ENCODE results near the gene MAPK8IP1. TPM values are rescaled to one million over a fixed set of nuclear protein-coding genes. Genes with fewer than 3 reads are reported as not detected.

MAPK8IP1 gene
- total RNA-seq, 4 donors from 2014 or later: 7.5 to 20.6 (median 16.1) TPM

DNA sequence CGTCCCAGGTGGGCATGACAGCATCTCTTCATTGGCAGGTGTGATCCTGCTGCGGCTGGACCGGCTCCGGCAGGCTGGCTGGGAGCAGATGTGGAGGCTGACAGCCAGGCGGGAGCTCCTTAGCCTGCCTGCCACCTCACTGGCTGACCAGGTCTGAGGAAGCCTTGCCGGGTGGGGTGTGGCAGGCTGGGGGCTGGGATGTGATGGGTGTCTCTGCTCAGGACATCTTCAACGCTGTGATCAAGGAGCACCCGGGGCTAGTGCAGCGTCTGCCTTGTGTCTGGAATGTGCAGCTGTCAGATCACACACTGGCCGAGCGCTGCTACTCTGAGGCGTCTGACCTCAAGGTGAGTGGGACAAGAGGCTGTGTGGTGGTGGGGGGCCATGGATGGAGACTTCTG lies 40.5 kb downstream of the MAPK8IP1 start:
- H3K27ac ChIP-seq (replicated peaks in 1 of 4): no peak overlapping the region
- H3K27me3 ChIP-seq: peaks cover 0 to 60% (median 17%) of the 10 kb centered on the region in 4 donors
- peaks cover 15 to 27% (median 17%) of the 10 kb centered on the region in 4 donors for H3K4me1 ChIP-seq
- intact Hi-C loops (cut with DNase I): no loop called here
- DNase-seq (ENCODE audit: extremely low spot score): no peak
- TF ChIP-seq POLR2AphosphoS5 (IDR thresholded peaks at IDR 0.05): no peak
- TF ChIP-seq, protein P1, sequence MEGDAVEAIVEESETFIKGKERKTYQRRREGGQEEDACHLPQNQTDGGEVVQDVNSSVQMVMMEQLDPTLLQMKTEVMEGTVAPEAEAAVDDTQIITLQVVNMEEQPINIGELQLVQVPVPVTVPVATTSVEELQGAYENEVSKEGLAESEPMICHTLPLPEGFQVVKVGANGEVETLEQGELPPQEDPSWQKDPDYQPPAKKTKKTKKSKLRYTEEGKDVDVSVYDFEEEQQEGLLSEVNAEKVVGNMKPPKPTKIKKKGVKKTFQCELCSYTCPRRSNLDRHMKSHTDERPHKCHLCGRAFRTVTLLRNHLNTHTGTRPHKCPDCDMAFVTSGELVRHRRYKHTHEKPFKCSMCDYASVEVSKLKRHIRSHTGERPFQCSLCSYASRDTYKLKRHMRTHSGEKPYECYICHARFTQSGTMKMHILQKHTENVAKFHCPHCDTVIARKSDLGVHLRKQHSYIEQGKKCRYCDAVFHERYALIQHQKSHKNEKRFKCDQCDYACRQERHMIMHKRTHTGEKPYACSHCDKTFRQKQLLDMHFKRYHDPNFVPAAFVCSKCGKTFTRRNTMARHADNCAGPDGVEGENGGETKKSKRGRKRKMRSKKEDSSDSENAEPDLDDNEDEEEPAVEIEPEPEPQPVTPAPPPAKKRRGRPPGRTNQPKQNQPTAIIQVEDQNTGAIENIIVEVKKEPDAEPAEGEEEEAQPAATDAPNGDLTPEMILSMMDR (IDR thresholded peaks at IDR 0.05): no peak
- TF ChIP-seq EP300 (IDR thresholded peaks at IDR 0.05): no peak
- no peak for TF ChIP-seq POLR2A (IDR thresholded peaks at IDR 0.05; ENCODE audit: low read depth)
- H3K36me3 ChIP-seq: peaks cover 0 to 14% (median 0%) of the 10 kb centered on the region in 4 donors
- 49% methylated on average over 2 of the region's 12 CpGs for WGBS
- no peak overlapping the region for H3K4me3 ChIP-seq
- no peaks in the 10 kb centered on the region for H3K9me3 ChIP-seq

DNA sequence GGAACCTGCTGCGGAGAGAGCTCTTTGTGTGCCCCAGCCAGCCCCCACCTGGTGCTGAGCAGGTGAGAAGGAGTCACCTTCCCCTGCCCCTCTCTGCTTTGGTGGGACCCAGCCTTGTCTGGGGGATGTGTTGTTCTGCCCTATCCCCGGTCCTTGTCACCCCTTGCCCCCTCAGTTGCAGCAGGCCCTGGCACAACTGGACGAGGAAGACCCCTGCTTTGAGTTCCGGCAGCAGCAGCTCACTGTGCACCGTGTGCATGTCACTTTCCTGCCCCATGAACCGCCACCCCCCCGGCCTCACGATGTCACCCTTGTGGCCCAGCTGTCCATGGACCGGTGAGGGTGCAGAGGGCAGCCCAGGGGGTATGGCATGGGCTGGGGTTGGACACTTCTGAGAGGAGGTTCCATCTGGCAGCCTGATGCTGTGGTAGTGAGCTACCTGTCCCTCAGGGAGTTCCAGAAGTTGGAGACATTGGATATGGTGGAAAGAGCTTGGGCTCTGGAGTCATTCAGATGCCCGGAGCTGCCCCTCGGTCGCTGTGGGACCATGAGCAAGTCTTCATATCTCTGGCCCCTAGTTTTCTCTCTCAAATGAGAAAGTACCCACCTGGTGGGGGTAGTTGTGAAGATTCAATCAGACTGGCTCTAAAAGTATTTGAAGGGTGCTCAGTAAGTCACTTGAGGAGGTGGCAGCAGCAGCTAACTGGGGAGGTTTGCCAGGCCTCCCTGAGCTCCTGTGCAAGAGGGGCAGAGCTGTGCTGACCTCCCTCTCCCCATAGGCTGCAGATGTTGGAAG lies 41.3 kb downstream of the MAPK8IP1 start:
- Histone ChIP-seq H3K4me3 (no peak overlapping the region), H3K9me3 (no peaks in the 10 kb centered on the region), H3K36me3 (peaks cover 0 to 21% (median 4%) of the 10 kb centered on the region in 4 donors), H3K27ac (replicated peaks in 1 of 4) (no peak overlapping the region), H3K27me3 (peaks cover 0 to 53% (median 16%) of the 10 kb centered on the region in 4 donors), H3K4me1 (peaks cover 15 to 24% (median 17%) of the 10 kb centered on the region in 4 donors)
- intact Hi-C loops (cut with DNase I): no loop called here
- no peak for TF ChIP-seq POLR2A (IDR thresholded peaks at IDR 0.05; ENCODE audit: low read depth)
- TF ChIP-seq POLR2AphosphoS5 (IDR thresholded peaks at IDR 0.05): no peak
- TF ChIP-seq, protein P1 (IDR thresholded peaks at IDR 0.05): no peak
- TF ChIP-seq EP300 (IDR thresholded peaks at IDR 0.05): no peak
- no peak for DNase-seq (ENCODE audit: extremely low spot score)
- WGBS: 93% methylated on average over 11 of the region's 12 CpGs

DNA sequence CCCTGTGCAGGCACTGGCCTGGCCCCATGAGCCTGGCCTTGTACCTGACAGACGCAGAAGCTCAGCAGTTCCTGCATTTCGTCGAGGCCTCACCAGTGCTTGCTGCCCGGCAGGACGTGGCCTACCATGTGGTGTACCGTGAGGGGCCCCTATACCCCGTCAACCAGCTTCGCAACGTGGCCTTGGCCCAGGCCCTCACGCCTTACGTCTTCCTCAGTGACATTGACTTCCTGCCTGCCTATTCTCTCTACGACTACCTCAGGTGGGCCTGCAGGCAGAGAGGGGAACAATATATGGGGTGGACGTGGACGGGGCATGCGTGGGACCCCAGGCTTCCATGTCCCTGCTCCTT lies 41.9 kb downstream of the MAPK8IP1 start:
- Histone ChIP-seq H3K9me3 (no peaks in the 10 kb centered on the region), H3K4me1 (peaks cover 11 to 19% (median 11%) of the 10 kb centered on the region in 4 donors), H3K27ac (replicated peaks in 1 of 4) (no peak overlapping the region), H3K4me3 (no peak overlapping the region), H3K27me3 (peaks cover 0 to 47% (median 12%) of the 10 kb centered on the region in 4 donors), H3K36me3 (peaks cover 0 to 27% (median 10%) of the 10 kb centered on the region in 4 donors)
- WGBS: 75% methylated on average over 12 of the region's 15 CpGs
- TF ChIP-seq EP300 (IDR thresholded peaks at IDR 0.05) (no peak), POLR2AphosphoS5 (IDR thresholded peaks at IDR 0.05) (no peak), POLR2A (IDR thresholded peaks at IDR 0.05; ENCODE audit: low read depth) (no peak)
- TF ChIP-seq, protein P1 (IDR thresholded peaks at IDR 0.05): no peak
- intact Hi-C loops (cut with DNase I): no loop called here
- DNase-seq (ENCODE audit: extremely low spot score): no peak

DNA sequence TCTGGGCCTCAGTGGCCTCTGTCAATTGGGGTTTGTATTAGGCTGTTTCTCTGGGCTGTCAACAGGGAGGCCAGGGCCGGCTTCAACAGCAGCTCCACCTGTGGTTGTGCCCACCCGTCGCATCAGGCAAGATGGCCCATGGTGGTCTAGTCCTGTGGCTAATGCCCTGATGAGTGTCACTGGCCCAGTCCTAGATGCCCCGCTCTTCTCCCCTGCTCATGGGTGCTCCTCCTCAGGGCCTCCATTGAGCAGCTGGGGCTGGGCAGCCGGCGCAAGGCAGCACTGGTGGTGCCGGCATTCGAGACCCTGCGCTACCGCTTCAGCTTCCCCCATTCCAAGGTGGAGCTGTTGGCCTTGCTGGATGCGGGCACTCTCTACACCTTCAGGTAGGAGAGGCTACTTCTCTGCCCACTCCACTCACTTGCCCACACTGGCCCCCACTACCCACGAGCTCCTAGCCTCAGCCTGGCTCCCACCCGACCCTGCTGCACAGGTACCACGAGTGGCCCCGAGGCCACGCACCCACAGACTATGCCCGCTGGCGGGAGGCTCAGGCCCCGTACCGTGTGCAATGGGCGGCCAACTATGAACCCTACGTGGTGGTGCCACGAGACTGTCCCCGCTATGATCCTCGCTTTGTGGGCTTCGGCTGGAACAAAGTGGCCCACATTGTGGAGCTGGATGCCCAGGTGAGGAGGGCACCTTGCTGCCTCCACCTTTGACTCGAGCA lies 42.4 kb downstream of the MAPK8IP1 start:
- Histone ChIP-seq H3K36me3 (peaks cover under 1 to 32% (median 13%) of the 10 kb centered on the region in 4 donors), H3K4me1 (peaks cover 6 to 13% (median 6%) of the 10 kb centered on the region in 4 donors), H3K27me3 (peaks cover 0 to 41% (median 7%) of the 10 kb centered on the region in 4 donors), H3K4me3 (no peak overlapping the region), H3K27ac (replicated peaks in 1 of 4) (no peak overlapping the region), H3K9me3 (no peaks in the 10 kb centered on the region)
- WGBS: 93% methylated on average over 20 of the region's 27 CpGs
- no peak for TF ChIP-seq POLR2A (IDR thresholded peaks at IDR 0.05; ENCODE audit: low read depth)
- TF ChIP-seq, protein P1 (IDR thresholded peaks at IDR 0.05): no peak
- no peak for TF ChIP-seq EP300 (IDR thresholded peaks at IDR 0.05)
- TF ChIP-seq POLR2AphosphoS5 (IDR thresholded peaks at IDR 0.05): no peak
- no peak for DNase-seq (ENCODE audit: extremely low spot score)
- intact Hi-C loops (cut with DNase I): no loop called here

Data from esophagus muscularis mucosa (tissue), 4 donors.